ENCODE results near the gene SLC25A25. TPM values are rescaled to one million over a fixed set of nuclear protein-coding genes. Genes with fewer than 3 reads are reported as not detected.
A peak's percentile ranks its signal among the peaks of the same experiment; 100 is the strongest.

SLC25A25 gene
- polyA plus RNA-seq, 4 donors, result 13.6 to 15.0 (median 14.4) TPM

DNA sequence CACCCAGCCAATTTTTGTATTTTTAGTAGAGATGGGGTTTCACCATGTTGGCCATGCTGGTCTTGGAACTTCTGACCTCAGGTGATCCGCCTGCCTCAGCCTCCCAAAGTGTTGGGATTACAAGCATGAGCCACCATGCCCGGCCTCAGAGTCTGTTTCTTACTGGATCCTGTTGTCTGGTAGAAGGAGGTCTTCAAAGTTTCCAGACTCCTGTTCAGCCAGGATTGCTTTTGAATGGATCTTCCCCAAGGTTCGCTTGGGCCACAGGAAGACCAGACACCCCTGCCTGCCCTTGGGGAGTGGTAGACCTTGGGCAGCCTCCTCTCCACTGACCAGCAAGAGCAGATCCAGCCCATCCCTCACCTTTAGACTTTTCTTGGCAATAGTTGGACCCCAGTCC, 73.6 kb downstream of the SLC25A25 start:
- DNase-seq (ENCODE audit: low read depth in 4 of 4, low spot score in 3 of 4), result no peak

- DNase-seq (ENCODE audit: low read depth in 4 of 4, low spot score in 3 of 4), result no peak
These were observed 74.0 kb downstream of the SLC25A25 start for GRCh38 chr9:128142061-128142460.

- DNase-seq (ENCODE audit: low read depth in 4 of 4, low spot score in 3 of 4), result no peak
These were observed 74.6 kb downstream of the SLC25A25 start for GRCh38 chr9:128142596-128142995.

DNA sequence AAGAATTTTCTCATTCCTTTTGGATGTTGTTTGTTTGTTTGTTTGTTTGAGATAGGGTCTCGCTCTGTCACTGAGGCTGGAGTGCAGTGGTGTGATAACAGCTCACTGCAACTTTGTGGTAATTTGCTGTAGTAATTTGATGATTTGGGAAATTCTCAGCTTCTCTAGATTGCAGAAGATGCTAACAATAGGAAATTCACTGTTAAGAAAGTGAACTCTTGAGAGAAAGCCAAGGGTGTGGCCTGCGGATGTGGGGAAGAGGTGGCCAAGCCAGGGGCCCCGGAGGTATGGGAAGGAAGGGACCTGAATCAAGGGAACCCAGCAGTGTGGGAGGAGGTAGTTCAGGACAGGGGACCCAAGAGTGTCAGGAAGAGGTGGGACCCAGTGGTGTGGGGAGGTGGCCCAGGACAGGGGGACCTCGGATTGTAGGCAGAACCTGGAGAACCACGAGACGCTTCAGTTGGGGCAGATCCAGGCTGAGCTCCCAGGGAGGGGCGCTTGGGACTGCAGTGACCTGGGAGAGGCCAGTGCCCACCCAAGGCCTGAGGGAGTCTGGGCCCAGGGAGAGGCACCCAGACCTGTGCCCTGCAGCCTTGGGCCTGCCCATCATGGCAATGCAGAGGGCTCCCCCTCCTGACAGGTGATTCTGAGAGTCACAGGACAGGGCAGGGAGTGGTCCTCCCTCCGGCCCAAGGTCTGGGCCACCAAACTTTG, 75.7 kb downstream of the SLC25A25 start:
- DNase-seq (ENCODE audit: low read depth in 4 of 4, low spot score in 3 of 4), result no peak

- no peak for DNase-seq (ENCODE audit: low read depth in 4 of 4, low spot score in 3 of 4)
These were observed 76.5 kb downstream of the SLC25A25 start for GRCh38 chr9:128144239-128145181.

GRCh38 chr9:128145536-128145935, 77.5 kb downstream of the SLC25A25 start:
- DNase-seq (ENCODE audit: low read depth in 4 of 4, low spot score in 3 of 4), result peak in 2 of 4 donors; percentile 33 to 40

DNA sequence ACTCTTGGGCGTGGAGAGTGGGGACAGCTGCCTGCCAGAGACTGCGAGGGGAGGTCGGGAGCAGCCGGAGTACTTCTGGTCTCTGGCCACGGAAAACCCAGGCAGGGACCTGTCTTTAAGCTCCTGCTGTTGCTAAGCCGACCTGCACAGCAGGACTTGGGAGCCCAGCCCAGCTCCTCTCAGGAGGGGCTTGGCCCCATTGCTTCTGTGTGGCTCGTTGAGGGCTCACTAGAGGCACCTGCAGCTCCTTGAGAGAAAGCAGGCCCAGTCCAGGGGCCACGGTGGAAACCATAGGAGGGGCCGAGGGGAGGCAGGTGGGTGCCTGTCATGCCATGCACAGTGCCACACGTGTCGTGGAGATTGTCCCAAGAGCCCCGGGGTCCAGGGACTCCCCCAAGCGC, 77.9 kb downstream of the SLC25A25 start:
- DNase-seq (ENCODE audit: low read depth in 4 of 4, low spot score in 3 of 4), result no peak

GRCh38 chr9:128146591-128147120, 78.6 kb downstream of the SLC25A25 start:
- DNase-seq (ENCODE audit: low read depth in 4 of 4, low spot score in 3 of 4), result no peak

DNA sequence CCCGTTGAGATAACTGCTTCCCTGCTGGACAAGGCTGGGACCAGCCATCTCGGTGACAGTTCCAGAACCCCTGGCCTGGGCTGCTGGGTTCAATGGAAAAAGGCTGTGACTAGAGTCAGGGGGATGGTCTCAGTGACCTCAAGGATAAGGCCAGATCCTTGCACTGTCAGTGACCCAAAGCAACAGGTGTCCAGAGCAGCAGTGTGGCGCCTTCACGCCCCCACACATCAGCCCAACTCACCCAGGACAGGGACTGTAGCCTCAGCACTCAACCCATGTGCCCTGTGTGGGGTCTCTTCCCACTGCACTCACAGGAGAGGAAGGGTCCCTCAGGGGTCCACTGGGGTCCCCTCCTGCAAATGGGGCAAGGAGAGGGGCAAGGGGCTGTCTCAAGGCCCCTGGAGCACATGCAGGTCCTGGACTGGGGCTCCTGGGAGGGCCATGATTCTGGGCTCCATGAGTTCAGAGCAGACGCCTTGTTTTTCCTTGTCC, 80.5 kb downstream of the SLC25A25 start:
- no peak for DNase-seq (ENCODE audit: low read depth in 4 of 4, low spot score in 3 of 4)

GRCh38 chr9:128149001-128149701, 81.1 kb downstream of the SLC25A25 start, which contains the start of gene LCN2:
LCN2 (plus strand) TSS chr9:128149453; CDS start chr9:128149526, 73 bp downstream.
- DNase-seq (ENCODE audit: low read depth in 4 of 4, low spot score in 3 of 4), result no peak

GRCh38 chr9:128149951-128150593, 82.0 kb downstream of the SLC25A25 start:
- DNase-seq (ENCODE audit: low read depth in 4 of 4, low spot score in 3 of 4), result no peak

- DNase-seq (ENCODE audit: low read depth in 4 of 4, low spot score in 3 of 4), result no peak
These were observed 82.7 kb downstream of the SLC25A25 start for GRCh38 chr9:128150594-128151308.

- DNase-seq (ENCODE audit: low read depth in 4 of 4, low spot score in 3 of 4), result no peak
These were observed 83.5 kb downstream of the SLC25A25 start for GRCh38 chr9:128151309-128152132.

GRCh38 chr9:128152133-128153059, 84.4 kb downstream of the SLC25A25 start:
- DNase-seq (ENCODE audit: low read depth in 4 of 4, low spot score in 3 of 4), result no peak

DNA sequence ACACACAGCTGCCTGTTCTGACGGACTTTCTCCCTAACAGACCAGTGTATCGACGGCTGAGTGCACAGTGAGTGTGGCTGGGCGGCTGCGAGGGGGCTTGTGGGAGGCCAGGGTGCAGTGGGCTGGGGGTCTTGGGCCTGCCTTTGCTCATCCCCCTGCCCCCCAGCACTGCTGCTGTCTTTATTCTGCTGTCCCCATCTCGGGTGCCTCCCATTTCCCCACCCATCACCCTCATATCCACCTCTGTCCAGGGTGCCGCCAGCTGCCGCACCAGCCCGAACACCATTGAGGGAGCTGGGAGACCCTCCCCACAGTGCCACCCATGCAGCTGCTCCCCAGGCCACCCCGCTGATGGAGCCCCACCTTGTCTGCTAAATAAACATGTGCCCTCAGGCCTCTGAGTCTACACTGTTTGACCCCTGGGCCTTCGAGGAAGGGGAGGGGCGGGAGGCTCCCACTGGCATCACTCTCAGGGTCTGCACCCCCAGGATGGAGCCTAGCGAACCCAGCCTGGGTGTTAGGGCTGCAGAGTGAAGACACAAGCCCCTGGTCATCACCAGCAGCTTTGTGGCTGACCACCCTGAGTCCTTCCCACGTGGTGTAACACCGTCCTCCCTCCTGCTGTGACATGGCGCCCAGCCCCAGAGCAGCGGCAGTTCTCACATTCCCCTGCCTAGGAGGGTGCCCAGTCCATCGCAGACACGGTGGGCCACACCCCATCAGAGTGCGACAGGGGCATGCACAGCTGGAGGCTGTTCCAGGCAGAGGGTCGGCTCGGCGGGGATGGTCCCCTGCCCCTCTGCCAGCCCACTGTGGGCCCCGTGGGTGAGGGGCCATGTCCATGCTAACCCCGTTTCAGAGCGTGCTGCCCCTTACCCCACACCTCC, 85.3 kb downstream of the SLC25A25 start:
- no peak for DNase-seq (ENCODE audit: low read depth in 4 of 4, low spot score in 3 of 4)

- DNase-seq (ENCODE audit: low read depth in 4 of 4, low spot score in 3 of 4), result no peak
These were observed 86.1 kb downstream of the SLC25A25 start for GRCh38 chr9:128153947-128154695.
